Stimulated activated naive CD8-positive, alpha-beta T cell treated with anti-CD3 and anti-CD28 coated beads, Interleukin-15, Interleukin-2, amounts not matched to agents 100 ng/mL and 50 ng/mL, for 24 hours (primary cell): Measurements from ENCODE around the gene CASP3.
"Not testable (repeated sequence)": the region's sequence is repeated elsewhere in the genome, so short reads cannot be mapped to it uniquely, and the experiment has no call there.

Experiments used
- H3K27ac Mint-ChIP-seq: one replicate; pipeline ENCODE4 v1.8.0; 2021; ENCODE audit warnings: mild to moderate bottlenecking, mixed read lengths
- H3K27me3 Mint-ChIP-seq: one replicate; pipeline ENCODE4 v1.8.0; 2021; ENCODE audit warnings: mixed read lengths
- H3K36me3 Mint-ChIP-seq: one replicate; pipeline ENCODE4 v1.8.0; 2021; ENCODE audit warnings: low read depth, mixed read lengths
- H3K4me1 Mint-ChIP-seq: one replicate; pipeline ENCODE4 v1.8.0; 2021; ENCODE audit warnings: low read depth, mixed read lengths
- H3K4me3 Mint-ChIP-seq: one replicate; pipeline ENCODE4 v1.8.0; 2021; ENCODE audit warnings: mild to moderate bottlenecking, mixed read lengths
- H3K9me3 Mint-ChIP-seq: one replicate; pipeline ENCODE4 v1.8.0; 2021; ENCODE audit warnings: mixed read lengths

The CASP3 gene

DNA sequence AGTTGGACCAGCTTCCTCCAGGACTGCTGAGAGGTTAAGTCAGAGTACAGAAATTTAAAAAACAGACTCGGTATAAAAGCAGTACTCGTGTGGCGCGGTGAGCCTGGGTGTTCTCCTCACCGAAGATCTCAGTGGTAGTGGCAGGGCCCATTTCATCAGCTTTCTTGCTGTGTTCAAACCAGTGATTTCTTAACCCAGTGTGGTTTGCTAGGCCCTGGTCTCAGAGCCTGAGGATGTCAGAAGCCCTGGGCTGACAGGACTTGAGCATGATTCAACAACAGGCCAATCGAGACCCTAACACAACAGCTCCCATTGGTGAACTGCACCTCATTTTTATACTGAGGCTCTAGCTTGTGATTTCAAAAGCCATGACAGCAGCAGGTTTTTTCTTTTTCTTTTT lies 23.5 kb upstream of the CASP3 start:
- H3K36me3 Mint-ChIP-seq = peaks cover 50% of the 10 kb centered on the region
- no peak overlapping the region for H3K4me3 Mint-ChIP-seq
- H3K4me1 Mint-ChIP-seq = peaks cover 21% of the 10 kb centered on the region
- no peaks in the 10 kb centered on the region for H3K9me3 Mint-ChIP-seq
- H3K27me3 Mint-ChIP-seq = no peaks in the 10 kb centered on the region
- H3K27ac Mint-ChIP-seq = no peak overlapping the region

GRCh38 chr4:184671101-184671500 lies 21.9 kb upstream of the CASP3 start:
- peaks cover 23% of the 10 kb centered on the region for H3K4me1 Mint-ChIP-seq
- no peak overlapping the region for H3K4me3 Mint-ChIP-seq
- H3K27ac Mint-ChIP-seq = no peak overlapping the region
- no peaks in the 10 kb centered on the region for H3K27me3 Mint-ChIP-seq
- peaks cover 58% of the 10 kb centered on the region for H3K36me3 Mint-ChIP-seq
- no peaks in the 10 kb centered on the region for H3K9me3 Mint-ChIP-seq

DNA sequence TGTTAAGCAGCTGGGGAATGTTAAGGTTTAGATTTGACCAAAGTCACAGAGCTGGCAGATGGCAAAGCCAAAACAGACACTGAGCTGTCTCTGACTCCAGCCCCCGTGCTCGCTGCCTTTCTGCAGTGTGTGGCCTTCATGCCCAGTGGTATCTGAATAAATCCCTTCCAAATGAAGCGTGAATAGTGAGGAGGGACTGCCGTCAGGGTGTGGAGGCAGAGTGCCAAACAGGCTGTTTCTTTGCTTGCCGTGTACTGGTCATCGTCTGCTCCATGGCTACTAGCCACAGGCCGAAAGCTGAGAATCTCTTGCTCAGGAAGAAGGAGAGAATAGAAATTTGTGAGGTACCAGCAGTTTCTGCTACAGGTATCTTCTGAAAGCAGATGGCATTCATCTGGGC lies 20.0 kb upstream of the CASP3 start:
- Mint-ChIP-seq H3K9me3 (no peaks in the 10 kb centered on the region), H3K27me3 (no peaks in the 10 kb centered on the region), H3K4me1 (peaks cover 23% of the 10 kb centered on the region), H3K36me3 (peaks cover 56% of the 10 kb centered on the region), H3K27ac (no peak overlapping the region), H3K4me3 (no peak overlapping the region)

- peak overlapping the region; percentile 33 for H3K27ac Mint-ChIP-seq
- no peak overlapping the region for H3K4me3 Mint-ChIP-seq
- peaks cover 53% of the 10 kb centered on the region for H3K36me3 Mint-ChIP-seq
- no peaks in the 10 kb centered on the region for H3K9me3 Mint-ChIP-seq
- H3K27me3 Mint-ChIP-seq = no peaks in the 10 kb centered on the region
- H3K4me1 Mint-ChIP-seq = peaks cover 23% of the 10 kb centered on the region
Measured at GRCh38 chr4:184668511-184669114, 19.4 kb upstream of the CASP3 start.

- no peak overlapping the region for H3K4me3 Mint-ChIP-seq
- H3K27me3 Mint-ChIP-seq = no peaks in the 10 kb centered on the region
Measured at GRCh38 chr4:184668096-184668495, 18.8 kb upstream of the CASP3 start.

DNA sequence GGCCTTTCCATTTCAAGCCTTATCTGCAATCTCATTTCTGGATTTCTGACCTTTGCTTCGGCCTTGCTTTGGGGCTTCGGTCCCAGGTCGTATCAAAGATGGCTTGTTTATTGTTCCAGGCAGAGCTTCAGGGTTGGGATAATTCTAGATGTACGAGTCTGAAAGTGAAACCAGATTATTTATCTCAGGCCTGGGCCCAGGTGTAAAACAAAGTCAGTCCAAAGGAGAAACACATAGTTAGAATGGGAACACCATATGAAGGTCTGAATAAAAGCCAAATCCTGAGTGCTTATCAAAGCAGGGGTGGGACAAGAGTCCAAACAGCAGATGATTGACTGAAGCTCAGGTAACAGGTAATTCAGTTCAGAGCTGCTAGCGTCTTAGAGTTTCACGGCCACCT lies 17.4 kb upstream of the CASP3 start:
- no peak overlapping the region for H3K4me3 Mint-ChIP-seq
- H3K27ac Mint-ChIP-seq = no peak overlapping the region

More at GRCh38 chr4:184668096-184668495, 18.8 kb upstream of the CASP3 start:
- H3K9me3 Mint-ChIP-seq = no peaks in the 10 kb centered on the region
- peaks cover 23% of the 10 kb centered on the region for H3K4me1 Mint-ChIP-seq
- peak overlapping the region; percentile 33 for H3K27ac Mint-ChIP-seq
- peaks cover 53% of the 10 kb centered on the region for H3K36me3 Mint-ChIP-seq

DNA sequence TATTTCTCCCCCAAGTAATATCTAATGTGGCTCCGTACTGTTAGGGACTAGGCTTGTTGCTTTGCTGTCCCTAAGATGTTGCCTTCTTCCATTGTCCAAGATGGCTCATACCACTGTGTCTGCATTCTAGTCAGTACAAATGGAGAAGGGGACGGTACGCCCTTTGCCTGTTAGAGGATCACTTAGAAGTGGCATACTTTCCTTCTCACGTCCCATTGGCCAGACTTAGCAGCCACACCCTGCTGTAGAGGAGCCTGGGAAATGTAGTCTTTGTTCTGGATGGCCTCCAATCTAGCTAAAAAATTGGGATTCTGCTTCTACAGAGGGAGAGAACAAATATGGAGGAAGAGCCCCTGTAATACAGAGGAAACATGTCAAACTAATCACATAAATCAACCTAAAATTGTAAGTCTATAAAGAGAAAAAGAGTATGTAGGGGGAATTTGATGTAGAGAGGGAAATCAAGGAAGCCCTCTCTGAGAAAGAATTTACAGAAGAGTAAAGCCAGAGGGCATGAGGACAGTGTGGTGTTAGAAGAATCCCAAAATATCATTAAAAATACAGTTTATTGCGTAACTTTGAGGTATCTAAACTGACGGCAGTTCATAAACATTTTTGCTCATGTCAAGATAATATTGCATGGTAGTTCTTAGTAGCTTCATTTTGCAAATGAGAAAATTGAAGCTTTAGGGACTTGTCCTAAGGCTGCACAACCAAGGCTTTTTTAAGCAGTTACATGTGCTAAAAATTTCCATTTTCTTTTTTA lies 15.4 kb upstream of the CASP3 start:
- Mint-ChIP-seq H3K27me3 (no peaks in the 10 kb centered on the region), H3K4me3 (no peak overlapping the region), H3K4me1 (peaks cover 19% of the 10 kb centered on the region), H3K9me3 (no peaks in the 10 kb centered on the region), H3K36me3 (peaks cover 39% of the 10 kb centered on the region), H3K27ac (no peak overlapping the region)

More for the DNA sequence above, 17.4 kb upstream of the CASP3 start:
- H3K4me1 Mint-ChIP-seq = peaks cover 23% of the 10 kb centered on the region
- no peaks in the 10 kb centered on the region for H3K9me3 Mint-ChIP-seq
- peaks cover 41% of the 10 kb centered on the region for H3K36me3 Mint-ChIP-seq
- no peaks in the 10 kb centered on the region for H3K27me3 Mint-ChIP-seq

DNA sequence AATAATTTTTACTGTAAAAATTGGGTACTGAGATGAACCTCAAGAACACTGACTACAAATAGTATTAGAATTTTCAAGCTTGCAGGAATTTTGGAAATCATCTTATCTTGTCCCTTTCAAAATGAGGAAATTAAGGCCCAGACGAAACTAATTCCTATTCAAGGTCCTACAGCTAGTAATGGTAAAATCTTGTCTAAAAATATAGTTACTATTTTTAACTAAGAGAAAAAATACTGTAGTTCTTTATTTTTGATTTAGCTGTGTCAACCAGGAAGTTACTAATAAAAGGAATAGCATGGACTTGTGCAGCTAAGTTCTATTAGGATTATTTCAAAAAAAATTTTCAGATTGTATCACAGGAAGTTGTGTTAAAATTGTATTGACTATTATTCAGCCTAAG lies 13.0 kb upstream of the CASP3 start:
- no peak overlapping the region for H3K27ac Mint-ChIP-seq
- no peaks in the 10 kb centered on the region for H3K4me1 Mint-ChIP-seq
- H3K27me3 Mint-ChIP-seq = no peaks in the 10 kb centered on the region
- peaks cover 35% of the 10 kb centered on the region for H3K36me3 Mint-ChIP-seq
- no peaks in the 10 kb centered on the region for H3K9me3 Mint-ChIP-seq
- H3K4me3 Mint-ChIP-seq = no peak overlapping the region

- H3K4me1 Mint-ChIP-seq = no peaks in the 10 kb centered on the region
- H3K36me3 Mint-ChIP-seq = peaks cover 41% of the 10 kb centered on the region
- no peak overlapping the region for H3K27ac Mint-ChIP-seq
- H3K4me3 Mint-ChIP-seq = no peak overlapping the region
- no peaks in the 10 kb centered on the region for H3K27me3 Mint-ChIP-seq
- H3K9me3 Mint-ChIP-seq = no peaks in the 10 kb centered on the region
Measured at GRCh38 chr4:184660978-184661377, 11.7 kb upstream of the CASP3 start.

DNA sequence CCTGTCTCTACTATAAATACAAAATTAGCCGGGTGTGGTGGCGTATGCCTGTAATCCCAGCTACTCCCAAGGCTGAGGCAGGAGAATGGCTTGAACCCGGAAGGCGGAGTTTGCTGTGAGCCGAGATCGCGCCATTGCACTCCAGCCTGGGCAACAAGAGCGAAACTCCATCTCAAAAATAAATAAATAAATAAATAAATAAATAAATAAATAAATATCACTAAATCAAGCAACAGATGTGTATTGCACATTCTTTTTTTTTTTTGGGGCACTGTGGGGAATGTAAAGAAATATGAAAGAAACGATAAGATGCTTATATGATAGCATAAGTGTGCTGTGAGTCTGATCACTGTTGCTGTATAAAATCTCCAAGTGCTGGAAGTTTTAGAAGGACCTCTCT lies 8.6 kb upstream of the CASP3 start:
- H3K4me1 Mint-ChIP-seq, H3K9me3 Mint-ChIP-seq, H3K27ac Mint-ChIP-seq, H3K27me3 Mint-ChIP-seq, H3K4me3 Mint-ChIP-seq: not testable (repeated sequence)
- peaks cover 41% of the 10 kb centered on the region for H3K36me3 Mint-ChIP-seq

GRCh38 chr4:184657144-184657543 lies 7.9 kb upstream of the CASP3 start:
- Mint-ChIP-seq H3K9me3 (no peaks in the 10 kb centered on the region), H3K4me3 (no peak overlapping the region), H3K4me1 (no peaks in the 10 kb centered on the region), H3K27ac (no peak overlapping the region), H3K36me3 (peaks cover 41% of the 10 kb centered on the region), H3K27me3 (no peaks in the 10 kb centered on the region)

- Mint-ChIP-seq H3K27ac (no peak overlapping the region), H3K36me3 (peaks cover 41% of the 10 kb centered on the region), H3K9me3 (no peaks in the 10 kb centered on the region), H3K4me3 (no peak overlapping the region), H3K4me1 (peaks cover 3% of the 10 kb centered on the region), H3K27me3 (no peaks in the 10 kb centered on the region)
Measured at GRCh38 chr4:184655889-184656869, 6.9 kb upstream of the CASP3 start.

DNA sequence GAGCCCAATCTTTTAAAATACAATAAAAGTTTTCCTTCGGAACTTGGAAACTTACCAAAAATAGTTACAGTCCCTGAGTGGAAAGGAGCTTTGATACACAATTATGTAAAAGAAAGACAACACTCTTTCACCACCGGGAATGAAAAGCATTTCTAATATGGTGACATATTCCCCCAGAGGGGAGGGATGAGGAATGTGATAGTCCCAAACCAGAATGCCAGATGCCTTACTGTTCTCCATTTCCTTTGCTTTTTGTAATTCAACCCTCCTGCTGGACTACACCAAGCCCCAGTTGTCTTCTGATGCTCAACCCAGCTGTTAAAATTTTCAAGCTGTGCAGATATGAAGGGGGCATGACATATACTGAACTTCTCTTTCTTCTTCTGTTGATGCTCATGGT lies 4.4 kb upstream of the CASP3 start:
- Mint-ChIP-seq H3K9me3 (no peaks in the 10 kb centered on the region), H3K27me3 (no peaks in the 10 kb centered on the region), H3K27ac (no peak overlapping the region), H3K4me1 (peaks cover 13% of the 10 kb centered on the region), H3K4me3 (no peak overlapping the region), H3K36me3 (peaks cover 38% of the 10 kb centered on the region)

DNA sequence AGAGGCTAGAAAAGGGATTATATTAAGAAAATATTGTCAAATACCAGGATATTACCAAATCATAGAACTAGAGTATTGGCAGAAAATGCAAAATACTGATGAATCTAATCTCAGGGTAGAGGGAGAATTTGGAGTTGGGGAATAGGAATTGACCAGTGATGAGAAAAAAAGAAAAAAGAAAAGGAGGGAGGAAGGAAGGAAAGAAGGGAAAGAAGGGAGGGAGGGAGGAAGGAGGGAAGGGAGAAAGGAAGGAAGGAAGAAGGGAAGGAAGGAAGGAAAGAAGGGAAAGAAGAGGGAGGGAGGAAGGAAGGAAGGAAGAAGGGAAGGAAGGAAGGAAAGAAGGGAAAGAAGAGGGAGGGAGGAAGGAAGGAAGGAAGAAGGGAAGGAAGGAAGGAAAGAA lies 3.4 kb upstream of the CASP3 start:
- H3K27me3 Mint-ChIP-seq, H3K4me3 Mint-ChIP-seq, H3K27ac Mint-ChIP-seq, H3K9me3 Mint-ChIP-seq: not testable (repeated sequence)
- Mint-ChIP-seq H3K36me3 (peaks cover 40% of the 10 kb centered on the region), H3K4me1 (peaks cover 20% of the 10 kb centered on the region)

DNA sequence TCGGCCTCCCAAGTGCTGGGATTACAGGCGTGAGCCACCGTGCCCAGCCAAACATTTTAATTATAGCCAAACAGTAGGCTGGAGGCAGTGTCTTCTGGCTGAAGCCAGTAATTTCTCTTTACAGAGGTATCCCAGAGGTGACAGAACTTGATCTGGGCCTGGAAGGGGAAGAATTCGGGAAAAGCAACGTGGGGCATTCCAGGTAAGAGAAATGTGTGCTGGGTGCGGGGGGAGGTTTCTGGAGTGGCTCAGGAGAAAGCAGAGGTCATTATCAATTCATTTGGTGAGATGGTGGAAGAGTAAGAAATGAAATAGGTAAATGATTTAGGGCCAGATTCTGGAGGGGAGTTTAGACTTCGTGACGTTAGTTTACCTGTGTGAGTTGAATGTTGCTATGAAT lies 2.7 kb upstream of the CASP3 start:
- H3K27me3 Mint-ChIP-seq = no peaks in the 10 kb centered on the region
- no peaks in the 10 kb centered on the region for H3K9me3 Mint-ChIP-seq
- H3K4me3 Mint-ChIP-seq = no peak overlapping the region
- no peak overlapping the region for H3K27ac Mint-ChIP-seq
- H3K4me1 Mint-ChIP-seq = peaks cover 28% of the 10 kb centered on the region
- peaks cover 40% of the 10 kb centered on the region for H3K36me3 Mint-ChIP-seq
